NCI-H69 (cell line): Measurements from ENCODE around the gene E2F2.
A peak's percentile ranks its signal among the peaks of the same experiment; 100 is the strongest.

Experiments
- DNase-seq: peaks from one replicate; lab custom pipeline; 2025; lab: John Stamatoyannopoulos, UW

Gene E2F2, protein sequence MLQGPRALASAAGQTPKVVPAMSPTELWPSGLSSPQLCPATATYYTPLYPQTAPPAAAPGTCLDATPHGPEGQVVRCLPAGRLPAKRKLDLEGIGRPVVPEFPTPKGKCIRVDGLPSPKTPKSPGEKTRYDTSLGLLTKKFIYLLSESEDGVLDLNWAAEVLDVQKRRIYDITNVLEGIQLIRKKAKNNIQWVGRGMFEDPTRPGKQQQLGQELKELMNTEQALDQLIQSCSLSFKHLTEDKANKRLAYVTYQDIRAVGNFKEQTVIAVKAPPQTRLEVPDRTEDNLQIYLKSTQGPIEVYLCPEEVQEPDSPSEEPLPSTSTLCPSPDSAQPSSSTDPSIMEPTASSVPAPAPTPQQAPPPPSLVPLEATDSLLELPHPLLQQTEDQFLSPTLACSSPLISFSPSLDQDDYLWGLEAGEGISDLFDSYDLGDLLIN

DNA sequence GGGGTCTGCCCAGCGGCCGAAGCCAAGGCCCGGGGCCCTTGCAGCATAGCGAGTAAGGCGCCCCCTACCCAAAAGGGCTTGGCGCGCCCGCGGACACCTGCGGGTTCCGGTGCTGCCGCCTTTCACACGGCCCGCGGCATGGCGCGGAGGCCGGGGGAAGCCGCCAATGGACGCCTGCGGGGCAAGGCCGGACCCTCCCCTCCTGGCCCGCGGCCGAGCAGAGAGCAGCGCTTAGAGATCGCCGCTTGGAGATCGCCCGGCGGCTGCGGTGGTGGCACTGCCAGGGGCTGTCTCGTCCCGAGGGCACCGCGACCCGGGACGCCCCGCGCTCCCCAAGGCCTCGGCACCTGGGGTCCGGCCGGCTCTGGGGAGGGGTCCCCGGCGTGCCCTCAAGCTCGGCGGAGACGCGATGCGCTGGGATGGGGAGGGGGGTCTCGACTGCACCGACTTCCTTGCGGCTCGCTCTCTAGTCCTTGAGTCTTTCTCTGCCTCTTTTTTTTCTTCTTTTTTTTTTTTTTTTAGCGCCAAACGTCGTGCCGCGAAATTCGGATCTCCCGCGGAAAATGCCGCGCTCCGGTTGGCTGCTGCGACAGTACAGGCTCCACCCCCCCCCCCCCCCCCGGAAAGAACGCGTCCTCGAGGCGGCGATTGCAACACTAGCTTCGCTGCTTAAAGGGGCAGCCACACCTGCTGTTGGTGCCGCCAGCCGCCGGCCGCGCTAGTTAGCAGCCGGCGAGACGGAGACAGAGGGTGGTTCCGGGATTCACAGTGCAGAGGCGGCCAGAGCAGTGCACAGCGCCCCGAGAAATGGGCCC, at the start of gene E2F2:
TSS of gene E2F2 (minus strand) at position 487 of the 815 bp plus-strand sequence. CDS start at position 47, 440 bp downstream.
- peak; percentile 92 for DNase-seq

DNA sequence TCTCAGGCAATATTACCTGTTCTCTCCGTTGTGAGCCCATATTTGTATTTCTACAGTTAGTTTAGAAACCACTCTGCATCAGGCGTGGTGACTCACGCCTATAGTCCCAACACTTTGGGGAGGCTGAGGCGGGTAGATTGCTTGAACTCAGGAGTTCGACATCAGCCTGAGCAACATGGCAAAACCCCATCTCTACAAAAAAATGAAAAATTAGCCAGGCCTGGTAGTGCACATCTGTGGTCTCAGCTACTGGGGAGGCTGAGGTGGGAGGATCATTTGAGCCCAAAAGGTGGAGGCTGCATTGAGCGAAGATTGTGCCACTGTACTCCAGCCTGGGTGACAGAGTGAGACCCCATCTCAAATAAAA, 47.9 kb upstream of the E2F2 start:
- DNase-seq, result no peak

DNA sequence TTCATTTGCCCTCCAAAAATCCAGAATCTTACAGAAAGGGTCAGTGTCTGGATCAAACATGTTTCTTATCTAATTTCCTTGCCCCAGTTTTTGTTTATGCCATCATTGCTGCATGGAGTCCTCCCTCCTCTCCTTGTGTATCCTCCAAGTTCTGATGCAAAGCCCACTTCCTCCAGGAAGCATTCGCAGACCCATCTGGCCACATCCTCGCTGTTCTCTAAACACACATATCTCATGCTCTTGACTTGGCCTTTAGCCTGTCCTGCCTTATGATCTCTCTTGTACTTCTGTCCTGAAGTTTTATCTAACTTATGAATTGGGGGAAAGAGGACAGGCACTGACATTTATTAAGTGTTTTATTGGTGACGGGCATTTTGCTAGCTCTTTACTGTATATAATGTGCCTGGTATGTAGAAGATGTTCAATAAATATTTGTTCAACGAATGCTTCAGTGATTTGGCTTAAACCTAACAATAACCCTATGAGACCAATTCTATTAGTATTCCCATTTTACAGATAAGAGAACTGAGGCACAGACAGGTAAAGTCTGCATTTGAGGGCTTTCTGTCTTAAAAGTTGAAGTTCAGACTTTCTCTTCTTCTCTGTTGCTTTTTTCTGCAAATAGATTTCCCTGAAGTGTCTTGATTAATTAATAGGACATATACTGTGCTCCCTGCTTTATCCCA, 47.4 kb upstream of the E2F2 start:
- DNase-seq, result no peak

DNA sequence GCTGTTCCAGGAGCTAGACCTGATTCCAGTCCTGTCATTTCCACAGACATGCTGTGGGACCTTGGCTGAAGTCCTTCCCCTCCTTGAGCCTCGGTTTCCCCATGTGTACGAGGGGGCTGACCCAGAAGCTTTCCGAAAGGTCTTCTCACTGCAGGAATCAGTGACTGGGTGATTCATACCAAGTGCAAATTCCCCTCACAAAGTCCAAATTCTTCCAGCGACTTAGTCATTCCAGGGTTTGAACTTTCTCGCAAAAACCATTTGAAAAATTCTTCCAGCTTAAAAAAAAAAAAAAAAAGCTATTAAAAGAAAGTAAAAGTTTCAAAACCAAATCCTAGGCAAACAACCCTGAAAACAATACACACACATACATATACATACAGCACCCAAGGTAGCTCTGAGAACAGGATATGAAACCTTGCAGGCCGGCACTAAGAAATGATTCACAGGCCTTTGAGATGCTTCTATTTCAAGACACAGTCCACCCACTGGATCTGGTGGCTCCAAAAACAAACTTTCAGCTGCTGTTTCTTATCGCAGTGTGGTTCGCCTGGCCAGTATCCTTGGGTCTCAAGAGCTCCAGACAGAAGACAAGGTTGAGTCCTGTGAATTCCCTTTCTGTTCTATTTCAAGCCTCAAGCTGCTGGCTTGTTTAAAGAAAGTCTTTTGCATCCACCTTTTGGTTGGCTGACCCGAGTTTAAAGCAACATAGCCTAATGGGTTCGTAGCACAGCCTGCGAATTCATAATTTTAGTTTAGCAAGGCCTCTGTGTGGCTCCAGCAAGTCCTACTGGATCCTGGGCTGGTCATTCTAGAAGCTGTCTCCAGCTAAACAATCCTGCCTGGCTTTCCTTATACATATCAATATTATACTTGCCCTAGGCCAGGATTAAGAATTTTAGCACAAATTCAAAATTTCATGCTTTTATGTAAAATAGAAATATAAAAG, 46.3 kb upstream of the E2F2 start:
- no peak for DNase-seq

DNA sequence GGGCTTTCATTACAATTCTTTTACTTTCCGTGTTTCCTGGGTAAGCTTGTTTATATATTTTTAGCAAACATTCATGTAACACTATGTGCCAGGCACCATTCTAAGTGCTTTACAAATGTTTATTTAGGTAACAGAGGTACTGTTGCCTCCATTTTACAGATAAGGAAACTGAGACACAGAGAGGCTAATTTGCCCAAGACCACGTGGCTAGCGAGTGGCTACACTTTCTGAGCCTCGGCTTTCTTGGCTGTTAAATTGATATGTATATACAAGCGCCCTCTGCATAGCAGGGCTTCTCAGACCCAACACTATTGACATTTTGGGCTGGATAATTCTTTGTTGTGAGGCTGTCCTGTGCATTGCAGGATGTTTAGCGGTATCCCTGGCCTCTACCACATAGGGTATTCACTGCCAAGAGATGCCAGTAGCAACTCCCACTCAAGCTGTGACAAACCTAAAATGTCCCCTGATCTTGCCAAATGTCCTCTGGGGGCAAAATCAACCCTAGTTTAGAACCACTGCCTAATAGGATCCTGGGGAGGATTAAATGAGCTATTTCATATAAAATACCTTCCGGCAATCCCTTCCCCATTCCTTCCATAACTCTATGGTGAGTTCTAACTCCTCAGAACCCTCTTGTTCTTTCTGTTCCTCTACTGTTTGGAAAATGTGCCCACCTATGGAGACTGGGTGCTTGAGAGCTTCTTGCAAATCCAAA, 45.5 kb upstream of the E2F2 start:
- DNase-seq, result no peak

DNA sequence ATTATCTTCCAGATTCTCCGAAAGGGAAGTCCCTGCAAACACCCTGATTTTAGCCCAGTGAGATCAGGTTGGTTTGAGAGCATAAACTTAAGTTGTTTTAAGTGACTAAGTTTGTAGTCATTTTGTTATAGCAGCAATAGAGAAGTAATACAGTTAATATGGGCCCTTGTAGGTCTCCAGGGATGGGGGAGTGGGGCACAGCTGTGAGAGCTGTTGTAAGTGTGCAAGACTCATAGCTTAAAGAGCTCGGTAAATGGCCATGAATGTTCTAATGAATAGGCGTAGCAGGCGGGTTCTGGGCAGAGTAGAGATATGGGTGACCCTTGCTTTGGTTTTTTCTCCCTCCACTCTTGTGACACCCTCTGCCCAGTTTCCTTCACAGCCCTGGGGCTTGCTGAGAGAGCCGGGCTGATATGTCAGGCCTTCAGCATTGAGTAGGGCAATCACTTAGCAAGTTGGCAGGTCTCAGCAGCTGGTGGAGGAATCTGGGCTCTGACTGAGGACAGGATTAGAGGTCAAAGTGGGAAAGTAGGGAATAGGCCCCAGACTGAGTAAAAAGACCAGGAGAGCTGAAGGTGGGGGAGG, 44.3 kb upstream of the E2F2 start:
- no peak for DNase-seq

DNA sequence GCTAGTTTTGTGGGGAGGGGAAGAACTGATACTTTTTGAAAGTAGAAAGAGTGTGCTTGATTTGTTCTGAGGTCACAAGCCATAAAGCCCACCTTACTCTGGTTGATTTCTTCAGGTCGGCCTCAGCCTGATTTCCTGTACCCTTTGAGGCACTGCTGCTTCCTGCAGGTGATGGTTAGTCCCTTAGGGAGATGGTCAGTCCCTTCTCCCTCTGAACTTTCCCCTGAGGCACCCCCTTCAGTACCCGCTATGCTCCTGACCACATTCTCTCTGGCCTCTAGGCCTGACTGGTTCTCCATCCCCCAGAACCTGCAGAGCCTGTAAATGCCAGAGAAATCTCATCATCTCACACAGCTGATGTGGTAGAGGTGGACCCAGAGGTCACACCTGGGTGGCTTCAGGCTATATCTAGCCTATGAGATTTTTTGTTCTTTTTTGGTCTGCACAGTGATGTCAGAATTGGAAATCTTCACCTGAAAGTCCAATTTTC, 43.3 kb upstream of the E2F2 start:
- DNase-seq, result no peak

DNA sequence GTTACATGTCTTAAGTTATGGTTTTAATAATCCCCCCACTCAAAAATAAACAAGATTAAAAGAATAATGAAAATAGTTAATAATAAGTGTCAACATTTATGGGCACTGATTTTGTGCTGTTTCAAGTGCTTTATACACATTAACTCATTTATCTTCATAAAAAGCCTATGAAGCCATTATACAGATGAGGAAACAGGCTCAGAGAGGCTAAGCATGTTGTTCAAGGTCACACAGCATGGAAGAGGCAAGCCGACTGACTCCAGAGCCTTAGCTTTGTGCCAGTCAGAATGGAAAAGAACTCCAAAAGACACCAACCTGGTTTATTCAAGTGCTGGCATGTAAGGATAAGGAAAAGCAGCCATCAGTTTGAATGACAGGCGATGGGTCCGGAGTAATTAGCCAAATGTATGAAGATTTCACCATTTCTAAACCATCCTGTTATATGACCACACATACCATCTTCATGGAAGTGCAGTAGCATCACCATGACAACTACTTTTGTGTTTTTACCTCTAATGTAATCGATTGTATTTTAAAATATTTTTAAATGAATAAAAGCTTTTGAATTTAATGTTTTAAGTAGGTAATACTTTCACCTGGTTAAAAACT, 42.6 kb upstream of the E2F2 start:
- no peak for DNase-seq

DNA sequence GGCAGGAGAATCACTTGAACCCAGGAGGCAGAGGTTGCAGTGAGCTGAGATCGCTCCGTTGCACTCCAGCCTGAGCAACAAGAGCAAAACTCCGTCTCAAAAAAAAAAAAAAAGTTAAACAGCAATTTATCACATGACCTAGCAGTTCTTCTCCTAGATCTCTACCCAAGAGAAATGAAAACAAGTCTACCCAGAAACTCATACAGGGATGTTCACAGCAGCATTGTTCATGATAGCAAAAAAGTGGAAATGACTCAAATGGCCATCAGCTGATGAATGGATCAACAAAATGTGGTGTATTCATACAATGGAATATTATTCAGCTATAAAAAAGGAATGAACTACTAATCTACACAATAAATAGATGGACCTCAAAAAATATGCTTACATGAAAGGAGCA, 40.4 kb upstream of the E2F2 start:
- no peak for DNase-seq

DNA sequence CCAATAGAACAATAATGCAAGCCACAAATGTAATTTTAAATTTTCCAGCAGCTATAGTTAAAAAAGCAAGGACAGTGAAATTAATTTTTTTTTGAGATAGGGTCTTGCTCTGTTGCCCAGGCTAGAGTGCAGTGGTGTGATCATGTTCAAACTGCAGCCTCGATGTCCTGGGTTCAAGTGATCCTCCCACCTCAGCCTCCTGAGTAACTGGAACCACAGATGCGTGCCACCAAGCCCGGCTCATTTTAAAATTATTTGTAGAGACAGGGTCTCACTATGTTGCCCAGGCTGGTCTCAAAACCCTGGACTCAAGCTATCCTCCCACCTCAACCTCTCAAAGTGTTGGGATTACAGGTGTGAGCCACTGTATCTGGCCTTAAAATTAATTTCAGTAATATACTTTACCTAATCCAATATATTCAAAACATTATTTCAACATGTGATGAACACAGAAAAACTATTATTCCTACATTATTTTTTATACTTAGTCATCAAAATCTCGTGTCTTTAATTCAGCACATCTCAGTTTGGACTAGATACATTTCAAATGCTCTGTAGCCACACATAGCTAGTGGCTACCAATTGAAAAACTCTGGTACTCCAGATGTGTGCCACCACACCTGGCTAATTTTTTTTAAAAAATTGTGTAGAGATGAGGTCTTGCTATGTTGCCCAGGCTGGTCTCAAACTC, 39.1 kb upstream of the E2F2 start:
- DNase-seq, result no peak

DNA sequence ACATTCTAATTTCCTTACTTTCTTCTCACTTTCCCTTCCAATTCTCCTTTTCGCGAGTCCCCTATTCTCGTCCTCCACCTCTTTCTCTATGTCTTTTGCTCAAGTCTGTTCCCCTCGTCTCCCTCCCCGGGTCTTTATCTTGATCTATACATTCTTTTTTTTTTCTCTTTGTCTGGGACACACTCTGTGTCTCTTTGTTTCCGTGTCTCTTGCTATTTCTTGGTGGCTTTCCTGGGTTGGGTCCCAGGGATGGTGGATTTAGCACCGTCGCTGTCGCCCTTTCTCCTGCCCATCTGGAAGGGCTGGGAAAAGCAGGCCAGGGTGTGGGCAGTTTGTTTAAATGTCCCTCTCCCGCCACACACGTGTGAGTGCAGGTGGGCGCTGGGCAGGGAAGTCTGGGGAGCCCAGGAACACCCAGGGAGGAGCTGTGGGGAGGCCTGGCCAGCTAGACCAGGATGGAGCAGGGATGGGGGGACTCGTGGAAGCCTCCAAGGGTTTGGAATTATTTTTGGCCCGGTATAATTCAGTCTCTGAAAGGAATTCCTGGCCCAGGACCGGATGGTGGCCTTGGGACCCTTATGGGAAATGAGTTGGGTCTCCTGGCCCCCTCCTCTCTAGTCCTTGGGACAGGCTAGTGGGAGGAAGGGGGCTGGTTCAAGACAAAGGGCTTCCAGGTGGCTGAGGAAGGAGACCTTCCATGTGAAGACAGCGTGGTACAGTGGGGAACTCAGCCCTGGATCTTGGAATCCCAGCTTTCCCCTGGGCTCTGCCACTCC, 37.8 kb upstream of the E2F2 start:
- peak; percentile 56 for DNase-seq

DNA sequence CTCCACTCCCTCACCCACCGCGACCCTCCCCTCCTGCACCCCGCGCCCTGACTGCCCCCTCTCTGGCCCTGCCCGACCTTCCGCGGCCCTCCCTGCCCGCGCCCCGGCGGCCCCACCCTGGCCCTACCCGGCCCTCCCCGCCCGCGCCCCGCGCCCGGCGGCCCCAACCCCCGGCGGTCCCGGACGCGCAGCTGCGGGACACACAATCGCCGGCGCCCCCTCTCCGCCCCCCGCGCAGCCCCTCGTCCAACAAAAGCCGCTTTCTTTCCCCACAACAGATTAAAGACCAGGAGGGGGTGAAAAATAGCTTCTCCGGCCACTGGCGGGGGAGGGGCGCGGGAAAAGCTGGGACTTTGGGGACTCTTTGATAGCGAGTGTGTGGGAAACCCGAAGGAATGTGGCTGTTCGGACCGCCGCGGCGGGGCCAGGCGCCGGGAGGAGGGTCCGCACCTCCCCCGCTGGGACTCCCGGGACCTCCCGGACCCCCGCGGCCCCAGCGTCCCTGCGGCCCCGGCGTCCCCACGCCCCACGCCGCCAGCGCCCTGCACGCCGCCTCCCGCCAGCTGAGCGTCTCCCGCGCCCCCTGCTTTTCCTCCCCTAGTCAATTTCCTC, 37.1 kb upstream of the E2F2 start:
- peak; percentile 54 for DNase-seq

DNA sequence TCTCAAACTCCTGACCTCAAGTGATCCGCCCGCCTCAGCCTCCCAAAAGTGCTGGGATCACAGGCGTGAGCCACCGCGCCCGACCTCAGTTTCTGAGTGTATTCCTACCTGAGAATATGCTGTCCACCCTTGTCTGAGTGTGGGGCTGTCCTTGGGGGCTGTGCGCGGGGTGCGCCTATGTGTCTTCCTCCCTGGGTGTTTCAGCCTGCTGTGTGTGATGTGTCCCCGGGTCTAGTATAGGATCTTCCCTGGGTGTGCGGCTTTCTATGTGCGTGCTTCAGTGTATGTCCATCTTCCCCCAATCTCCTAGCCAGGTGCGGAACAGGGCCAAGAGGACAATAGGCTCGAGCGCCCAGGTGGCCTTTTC, 36.6 kb upstream of the E2F2 start:
- DNase-seq, result no peak

DNA sequence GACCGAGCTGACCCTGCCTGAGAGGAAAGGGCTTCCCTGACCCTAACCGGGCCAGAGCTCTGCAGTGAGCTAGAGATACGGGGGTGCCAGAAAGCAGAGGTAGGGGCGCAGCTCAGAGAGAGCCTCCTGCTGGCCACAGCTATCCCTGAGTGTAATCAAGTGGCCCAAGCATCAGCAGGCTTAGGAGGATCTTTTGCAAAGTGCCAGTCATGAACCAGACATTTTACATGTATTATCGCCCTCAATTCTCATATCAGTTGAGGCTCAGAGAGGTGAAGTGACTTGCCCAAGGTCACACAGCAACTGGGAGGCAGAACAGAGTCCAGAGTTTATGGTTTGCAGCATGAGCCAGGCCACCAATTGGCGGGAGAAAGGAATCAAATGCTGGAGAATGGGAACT, 35.3 kb upstream of the E2F2 start:
- no peak for DNase-seq

DNA sequence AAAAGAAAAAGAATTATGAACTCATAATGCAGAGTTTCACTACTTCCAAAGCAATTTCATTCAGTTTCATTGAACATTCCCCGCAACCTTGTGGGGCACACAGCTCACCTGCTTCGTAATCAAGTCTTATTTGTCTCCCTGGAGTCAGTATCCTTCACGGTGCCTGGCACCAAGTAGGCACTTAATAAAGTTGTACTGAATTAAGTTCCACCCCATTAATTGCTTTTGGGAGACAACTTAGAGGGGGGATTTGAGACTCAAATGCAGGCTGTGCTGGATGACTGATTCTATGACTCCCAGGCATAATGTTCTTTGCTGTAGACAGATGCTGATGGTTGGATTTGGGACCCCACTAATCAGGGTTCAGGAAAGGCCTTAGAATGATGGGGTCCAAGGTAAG, 34.7 kb upstream of the E2F2 start:
- no peak for DNase-seq

DNA sequence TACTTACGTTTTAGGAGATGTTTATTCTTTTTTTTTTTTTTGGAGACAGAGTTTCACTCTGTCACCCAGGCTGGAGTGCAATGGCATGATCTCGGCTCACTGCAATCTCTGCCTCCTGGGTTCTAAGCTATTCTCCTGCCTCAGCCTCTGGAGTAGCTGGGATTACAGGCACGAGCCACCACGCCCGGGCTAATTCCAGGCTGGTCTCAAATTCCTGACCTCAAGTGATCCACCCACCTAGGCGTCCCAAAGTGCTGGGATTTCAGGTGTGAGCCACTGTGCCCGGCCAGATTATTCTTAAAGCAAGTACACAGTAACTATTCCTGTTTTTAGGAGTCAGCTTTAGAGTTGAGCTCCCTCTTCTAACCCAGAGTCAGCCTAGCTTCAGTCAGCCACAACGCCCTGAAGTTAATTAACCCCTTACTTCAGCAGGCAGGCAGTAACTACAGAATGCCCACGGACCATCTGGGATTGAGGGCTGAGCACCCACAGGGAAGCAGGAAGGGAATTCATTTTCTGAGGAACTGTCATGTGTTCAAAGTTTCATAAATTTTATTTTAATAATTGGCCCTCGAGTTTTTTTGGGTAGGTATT, 33.6 kb upstream of the E2F2 start:
- peak; percentile 48 for DNase-seq

DNA sequence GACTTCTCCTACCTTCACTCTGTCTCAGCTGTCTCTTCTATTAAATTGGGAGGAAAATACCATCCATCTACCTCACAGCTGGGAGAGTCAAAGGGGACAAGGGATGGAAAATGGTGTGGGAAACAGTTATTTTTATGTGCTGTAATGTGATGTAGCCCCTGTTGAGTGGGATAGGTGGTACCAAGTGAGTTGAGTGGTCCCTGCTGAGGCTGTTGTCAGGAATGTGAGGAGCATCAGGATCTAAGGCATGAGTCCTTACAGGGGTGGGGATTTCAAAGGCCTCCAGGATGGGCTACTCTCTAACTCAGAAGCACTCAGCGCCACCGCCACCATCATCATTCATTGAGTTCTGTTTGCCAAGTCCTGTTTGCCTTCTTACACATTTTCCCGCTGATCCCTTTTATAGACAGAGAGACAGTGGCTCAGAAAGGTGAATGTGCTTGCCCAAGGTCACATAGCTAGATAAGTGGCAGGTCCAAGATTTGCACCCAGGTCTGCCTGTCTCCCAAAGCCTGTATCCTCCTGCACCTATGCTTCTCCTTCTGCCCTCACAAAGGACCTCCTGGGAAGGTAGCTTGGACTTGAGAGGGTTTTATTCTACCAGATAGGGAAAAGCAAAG, 32.8 kb upstream of the E2F2 start:
- DNase-seq, result no peak
